ENCODE results near the gene BCAR3.

Gene BCAR3

GRCh38 chr1:93574991-93575390, 106.6 kb downstream of the BCAR3 start:
- no peaks in the 10 kb centered on the region for H4K20me1 ChIP-seq (ENCODE audit: low read depth, low read length)

GRCh38 chr1:93574511-93574910, 107.1 kb downstream of the BCAR3 start:
- TF ChIP-seq, protein P1, sequence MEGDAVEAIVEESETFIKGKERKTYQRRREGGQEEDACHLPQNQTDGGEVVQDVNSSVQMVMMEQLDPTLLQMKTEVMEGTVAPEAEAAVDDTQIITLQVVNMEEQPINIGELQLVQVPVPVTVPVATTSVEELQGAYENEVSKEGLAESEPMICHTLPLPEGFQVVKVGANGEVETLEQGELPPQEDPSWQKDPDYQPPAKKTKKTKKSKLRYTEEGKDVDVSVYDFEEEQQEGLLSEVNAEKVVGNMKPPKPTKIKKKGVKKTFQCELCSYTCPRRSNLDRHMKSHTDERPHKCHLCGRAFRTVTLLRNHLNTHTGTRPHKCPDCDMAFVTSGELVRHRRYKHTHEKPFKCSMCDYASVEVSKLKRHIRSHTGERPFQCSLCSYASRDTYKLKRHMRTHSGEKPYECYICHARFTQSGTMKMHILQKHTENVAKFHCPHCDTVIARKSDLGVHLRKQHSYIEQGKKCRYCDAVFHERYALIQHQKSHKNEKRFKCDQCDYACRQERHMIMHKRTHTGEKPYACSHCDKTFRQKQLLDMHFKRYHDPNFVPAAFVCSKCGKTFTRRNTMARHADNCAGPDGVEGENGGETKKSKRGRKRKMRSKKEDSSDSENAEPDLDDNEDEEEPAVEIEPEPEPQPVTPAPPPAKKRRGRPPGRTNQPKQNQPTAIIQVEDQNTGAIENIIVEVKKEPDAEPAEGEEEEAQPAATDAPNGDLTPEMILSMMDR (IDR thresholded peaks at IDR 0.05; ENCODE audit: insufficient read depth, low read length, poor library complexity, severe bottlenecking): no peak
- no peak for TF ChIP-seq EZH2phosphoT487 (conservative IDR thresholded peaks at IDR 0.05; ENCODE audit: low read length)
- H3K4me2 ChIP-seq (ENCODE audit: low read depth, low read length, poor library complexity, severe bottlenecking): no peak overlapping the region
- no peaks in the 10 kb centered on the region for H3F3A ChIP-seq (ENCODE audit: insufficient read depth)
- no peak overlapping the region for H3K9ac ChIP-seq (ENCODE audit: low read length)
- H3K27ac ChIP-seq (ENCODE audit: low read depth, low read length): no peak overlapping the region
- no peak overlapping the region for H2AFZ ChIP-seq (ENCODE audit: low read depth, low read length, severe bottlenecking)
- H3K27me3 ChIP-seq (ENCODE audit: low read length): no peaks in the 10 kb centered on the region
- no peaks in the 10 kb centered on the region for H3K9me3 ChIP-seq (ENCODE audit: insufficient read depth, low read length)
- no peaks in the 10 kb centered on the region for H3K79me2 ChIP-seq (ENCODE audit: insufficient read depth, low read length)
- no peaks in the 10 kb centered on the region for H4K20me1 ChIP-seq (ENCODE audit: low read depth, low read length)
- H3K36me3 ChIP-seq (ENCODE audit: low read length): no peaks in the 10 kb centered on the region
- H3K9me2 ChIP-seq (replicated peaks; ENCODE audit: insufficient read depth, low read length): no peaks in the 10 kb centered on the region
- H3K4me3 ChIP-seq (ENCODE audit: insufficient read depth, low read length, poor library complexity, severe bottlenecking): no peak overlapping the region

More at GRCh38 chr1:93574991-93575390, 106.6 kb downstream of the BCAR3 start:
- H3K9me2 ChIP-seq (replicated peaks; ENCODE audit: insufficient read depth, low read length): no peaks in the 10 kb centered on the region
- H3K4me3 ChIP-seq (ENCODE audit: insufficient read depth, low read length, poor library complexity, severe bottlenecking): no peak overlapping the region
- H3K9me3 ChIP-seq (ENCODE audit: insufficient read depth, low read length): no peaks in the 10 kb centered on the region
- H3K27ac ChIP-seq (ENCODE audit: low read depth, low read length): no peak overlapping the region
- H3K36me3 ChIP-seq (ENCODE audit: low read length): no peaks in the 10 kb centered on the region
- H3K9ac ChIP-seq (ENCODE audit: low read length): no peak overlapping the region
- no peak overlapping the region for H3K4me2 ChIP-seq (ENCODE audit: low read depth, low read length, poor library complexity, severe bottlenecking)
- H3K27me3 ChIP-seq (ENCODE audit: low read length): no peaks in the 10 kb centered on the region
- TF ChIP-seq EZH2phosphoT487 (conservative IDR thresholded peaks at IDR 0.05; ENCODE audit: low read length): no peak
- TF ChIP-seq, protein P1 (IDR thresholded peaks at IDR 0.05; ENCODE audit: insufficient read depth, low read length, poor library complexity, severe bottlenecking): no peak
- H3K79me2 ChIP-seq (ENCODE audit: insufficient read depth, low read length): no peaks in the 10 kb centered on the region
- H2AFZ ChIP-seq (ENCODE audit: low read depth, low read length, severe bottlenecking): no peak overlapping the region
- no peaks in the 10 kb centered on the region for H3F3A ChIP-seq (ENCODE audit: insufficient read depth)

GRCh38 chr1:93573940-93574469, 107.6 kb downstream of the BCAR3 start:
- H3K9me2 ChIP-seq (replicated peaks; ENCODE audit: insufficient read depth, low read length): no peaks in the 10 kb centered on the region
- H3K27ac ChIP-seq (ENCODE audit: low read depth, low read length): no peak overlapping the region
- H3K79me2 ChIP-seq (ENCODE audit: insufficient read depth, low read length): no peaks in the 10 kb centered on the region
- no peaks in the 10 kb centered on the region for H3K27me3 ChIP-seq (ENCODE audit: low read length)
- no peaks in the 10 kb centered on the region for H3F3A ChIP-seq (ENCODE audit: insufficient read depth)
- H3K9me3 ChIP-seq (ENCODE audit: insufficient read depth, low read length): no peaks in the 10 kb centered on the region
- no peaks in the 10 kb centered on the region for H3K36me3 ChIP-seq (ENCODE audit: low read length)
- no peak overlapping the region for H3K4me3 ChIP-seq (ENCODE audit: insufficient read depth, low read length, poor library complexity, severe bottlenecking)
- no peak overlapping the region for H3K4me2 ChIP-seq (ENCODE audit: low read depth, low read length, poor library complexity, severe bottlenecking)
- no peak overlapping the region for H3K9ac ChIP-seq (ENCODE audit: low read length)
- H2AFZ ChIP-seq (ENCODE audit: low read depth, low read length, severe bottlenecking): no peak overlapping the region
- no peaks in the 10 kb centered on the region for H4K20me1 ChIP-seq (ENCODE audit: low read depth, low read length)
- TF ChIP-seq EZH2phosphoT487 (conservative IDR thresholded peaks at IDR 0.05; ENCODE audit: low read length): no peak
- TF ChIP-seq, protein P1 (IDR thresholded peaks at IDR 0.05; ENCODE audit: insufficient read depth, low read length, poor library complexity, severe bottlenecking): no peak

Data from SU-DHL-6 (cell line).